ENCODE measurements around the gene VILL.

- TF ChIP-seq CTCF (conservative IDR thresholded peaks at IDR 0.05) = no peak
- no peak for TF ChIP-seq ZFX (IDR thresholded peaks at IDR 0.05)
Measured at GRCh38 chr3:38007754-38008090, 17.1 kb downstream of the VILL start.
